Stomach (tissue), 4 donors: ENCODE measurements around the gene UBA52.

Experiments
- POLR2A ChIP-seq, 4 donors: fragments of 450-650 bp; IDR thresholded peaks; one replicate each; pipeline ENCODE4 v1.6.1; 2016; ENCODE audit warnings: antibody characterized with exemption in 4 of 4, control low read depth in 2 of 4, mild to moderate bottlenecking in 1 of 4, moderate library complexity in 1 of 4
- TF ChIP-seq, protein P1 (sequence below), 7 experiments: fragments of 450-650 bp in 4 of 7; fragments of 200-600 bp in 3 of 7; sonication (generic) in 3 of 7; IDR thresholded peaks; one replicate each; pipeline ENCODE4 v1.5.1; 2016 to 2019; ENCODE audit warnings: antibody characterized with exemption in 7 of 7, control low read depth in 2 of 7, mild to moderate bottlenecking in 1 of 7

GRCh38 chr19:18532168-18532890, 39.3 kb upstream of the UBA52 start:
- TF ChIP-seq, protein P1, sequence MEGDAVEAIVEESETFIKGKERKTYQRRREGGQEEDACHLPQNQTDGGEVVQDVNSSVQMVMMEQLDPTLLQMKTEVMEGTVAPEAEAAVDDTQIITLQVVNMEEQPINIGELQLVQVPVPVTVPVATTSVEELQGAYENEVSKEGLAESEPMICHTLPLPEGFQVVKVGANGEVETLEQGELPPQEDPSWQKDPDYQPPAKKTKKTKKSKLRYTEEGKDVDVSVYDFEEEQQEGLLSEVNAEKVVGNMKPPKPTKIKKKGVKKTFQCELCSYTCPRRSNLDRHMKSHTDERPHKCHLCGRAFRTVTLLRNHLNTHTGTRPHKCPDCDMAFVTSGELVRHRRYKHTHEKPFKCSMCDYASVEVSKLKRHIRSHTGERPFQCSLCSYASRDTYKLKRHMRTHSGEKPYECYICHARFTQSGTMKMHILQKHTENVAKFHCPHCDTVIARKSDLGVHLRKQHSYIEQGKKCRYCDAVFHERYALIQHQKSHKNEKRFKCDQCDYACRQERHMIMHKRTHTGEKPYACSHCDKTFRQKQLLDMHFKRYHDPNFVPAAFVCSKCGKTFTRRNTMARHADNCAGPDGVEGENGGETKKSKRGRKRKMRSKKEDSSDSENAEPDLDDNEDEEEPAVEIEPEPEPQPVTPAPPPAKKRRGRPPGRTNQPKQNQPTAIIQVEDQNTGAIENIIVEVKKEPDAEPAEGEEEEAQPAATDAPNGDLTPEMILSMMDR (IDR thresholded peaks at IDR 0.05) = no peak
- no peak for TF ChIP-seq POLR2A (IDR thresholded peaks at IDR 0.05)
